ENCODE results near the gene DUOX1.

DNA sequence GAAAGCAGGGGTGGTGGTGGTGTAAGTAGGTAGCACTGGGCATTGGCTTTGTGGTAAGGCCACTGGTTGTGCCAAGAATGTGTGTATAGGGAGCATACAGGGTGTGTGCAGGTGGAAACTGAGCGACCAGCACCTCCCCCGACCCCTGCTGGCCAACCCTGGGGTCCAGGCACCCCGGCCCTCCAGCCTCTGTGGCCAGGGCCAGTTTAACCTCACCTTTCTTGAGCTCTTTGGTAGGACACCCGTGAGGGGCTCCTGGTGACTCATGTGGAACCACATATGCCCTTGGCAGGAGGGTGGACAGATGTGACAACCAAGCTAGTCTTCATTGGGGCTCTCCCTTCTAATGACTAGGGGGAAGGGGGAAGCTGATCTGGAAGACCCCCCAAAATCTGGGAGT is 38.5 kb downstream of the DUOX1 start:
- TF ChIP-seq, protein P1, sequence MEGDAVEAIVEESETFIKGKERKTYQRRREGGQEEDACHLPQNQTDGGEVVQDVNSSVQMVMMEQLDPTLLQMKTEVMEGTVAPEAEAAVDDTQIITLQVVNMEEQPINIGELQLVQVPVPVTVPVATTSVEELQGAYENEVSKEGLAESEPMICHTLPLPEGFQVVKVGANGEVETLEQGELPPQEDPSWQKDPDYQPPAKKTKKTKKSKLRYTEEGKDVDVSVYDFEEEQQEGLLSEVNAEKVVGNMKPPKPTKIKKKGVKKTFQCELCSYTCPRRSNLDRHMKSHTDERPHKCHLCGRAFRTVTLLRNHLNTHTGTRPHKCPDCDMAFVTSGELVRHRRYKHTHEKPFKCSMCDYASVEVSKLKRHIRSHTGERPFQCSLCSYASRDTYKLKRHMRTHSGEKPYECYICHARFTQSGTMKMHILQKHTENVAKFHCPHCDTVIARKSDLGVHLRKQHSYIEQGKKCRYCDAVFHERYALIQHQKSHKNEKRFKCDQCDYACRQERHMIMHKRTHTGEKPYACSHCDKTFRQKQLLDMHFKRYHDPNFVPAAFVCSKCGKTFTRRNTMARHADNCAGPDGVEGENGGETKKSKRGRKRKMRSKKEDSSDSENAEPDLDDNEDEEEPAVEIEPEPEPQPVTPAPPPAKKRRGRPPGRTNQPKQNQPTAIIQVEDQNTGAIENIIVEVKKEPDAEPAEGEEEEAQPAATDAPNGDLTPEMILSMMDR (conservative IDR thresholded peaks at IDR 0.05) = no peak
- no peak for TF ChIP-seq EZH2 (IDR thresholded peaks at IDR 0.05; ENCODE audit: low read depth)

Data from PC-9 (cell line).